ENCODE data around the gene KRT16. TPM values are rescaled to one million over a fixed set of nuclear protein-coding genes. Genes with fewer than 3 reads are reported as not detected.
"Not testable (repeated sequence)": the region's sequence is repeated elsewhere in the genome, so short reads cannot be mapped to it uniquely, and the experiment has no call there.

KRT16 gene
- total RNA-seq, 1 donor: not detected

GRCh38 chr17:41617136-41617535 is 4.6 kb upstream of the KRT16 start:
- no peak overlapping the region for H3K4me3 ChIP-seq (ENCODE audit: low read length)
- no peaks in the 10 kb centered on the region for H3K27me3 ChIP-seq (ENCODE audit: insufficient read depth, low read length)
- no peaks in the 10 kb centered on the region for H3K9me3 ChIP-seq (ENCODE audit: low read depth, low read length)
- H3K4me1 ChIP-seq (ENCODE audit: insufficient read depth, low read length): no peaks in the 10 kb centered on the region

GRCh38 chr17:41616486-41616885 is 3.9 kb upstream of the KRT16 start:
- H3K27me3 ChIP-seq (ENCODE audit: insufficient read depth, low read length); H3K4me1 ChIP-seq (ENCODE audit: insufficient read depth, low read length); H3K4me3 ChIP-seq (ENCODE audit: low read length); H3K9me3 ChIP-seq (ENCODE audit: low read depth, low read length): not testable (repeated sequence)

GRCh38 chr17:41615454-41615853 is 2.9 kb upstream of the KRT16 start:
- Histone ChIP-seq H3K4me3 (ENCODE audit: low read length) (no peak overlapping the region), H3K27me3 (ENCODE audit: insufficient read depth, low read length) (no peaks in the 10 kb centered on the region), H3K4me1 (ENCODE audit: insufficient read depth, low read length) (no peaks in the 10 kb centered on the region), H3K9me3 (ENCODE audit: low read depth, low read length) (no peaks in the 10 kb centered on the region)

GRCh38 chr17:41614767-41615166 is 2.2 kb upstream of the KRT16 start:
- not testable (repeated sequence) for H3K4me1 ChIP-seq (ENCODE audit: insufficient read depth, low read length); H3K27me3 ChIP-seq (ENCODE audit: insufficient read depth, low read length); H3K9me3 ChIP-seq (ENCODE audit: low read depth, low read length); H3K4me3 ChIP-seq (ENCODE audit: low read length)

- Histone ChIP-seq H3K4me1 (ENCODE audit: insufficient read depth, low read length) (no peaks in the 10 kb centered on the region), H3K27me3 (ENCODE audit: insufficient read depth, low read length) (no peaks in the 10 kb centered on the region), H3K9me3 (ENCODE audit: low read depth, low read length) (no peaks in the 10 kb centered on the region), H3K4me3 (ENCODE audit: low read length) (no peak overlapping the region)
Measured at GRCh38 chr17:41614098-41614497, 1.5 kb upstream of the KRT16 start.

GRCh38 chr17:41613277-41614082 is 913 bp upstream of the KRT16 start:
- Histone ChIP-seq H3K9me3 (ENCODE audit: low read depth, low read length) (no peaks in the 10 kb centered on the region), H3K27me3 (ENCODE audit: insufficient read depth, low read length) (no peaks in the 10 kb centered on the region), H3K4me1 (ENCODE audit: insufficient read depth, low read length) (no peaks in the 10 kb centered on the region), H3K4me3 (ENCODE audit: low read length) (no peak overlapping the region)

GRCh38 chr17:41610965-41611640 is 1.5 kb downstream of the KRT16 start:
- no peaks in the 10 kb centered on the region for H3K4me1 ChIP-seq (ENCODE audit: insufficient read depth, low read length)
- H3K4me3 ChIP-seq (ENCODE audit: low read length): no peak overlapping the region
- H3K27me3 ChIP-seq (ENCODE audit: insufficient read depth, low read length): no peaks in the 10 kb centered on the region
- peaks cover 8% of the 10 kb centered on the region for H3K9me3 ChIP-seq (ENCODE audit: low read depth, low read length)

GRCh38 chr17:41610061-41610517 is 2.5 kb downstream of the KRT16 start:
- not testable (repeated sequence) for H3K27me3 ChIP-seq (ENCODE audit: insufficient read depth, low read length); H3K9me3 ChIP-seq (ENCODE audit: low read depth, low read length); H3K4me3 ChIP-seq (ENCODE audit: low read length); H3K4me1 ChIP-seq (ENCODE audit: insufficient read depth, low read length)

GRCh38 chr17:41606930-41607329 is 5.6 kb downstream of the KRT16 start:
- not testable (repeated sequence) for H3K4me1 ChIP-seq (ENCODE audit: insufficient read depth, low read length); H3K9me3 ChIP-seq (ENCODE audit: low read depth, low read length); H3K4me3 ChIP-seq (ENCODE audit: low read length); H3K27me3 ChIP-seq (ENCODE audit: insufficient read depth, low read length)

- peaks cover 8% of the 10 kb centered on the region for H3K9me3 ChIP-seq (ENCODE audit: low read depth, low read length)
- H3K4me3 ChIP-seq (ENCODE audit: low read length): no peak overlapping the region
- H3K27me3 ChIP-seq (ENCODE audit: insufficient read depth, low read length): no peaks in the 10 kb centered on the region
- H3K4me1 ChIP-seq (ENCODE audit: insufficient read depth, low read length): no peaks in the 10 kb centered on the region
Measured at GRCh38 chr17:41602524-41602923, 10.0 kb downstream of the KRT16 start.

- Histone ChIP-seq H3K27me3 (ENCODE audit: insufficient read depth, low read length) (no peaks in the 10 kb centered on the region), H3K4me1 (ENCODE audit: insufficient read depth, low read length) (no peaks in the 10 kb centered on the region), H3K9me3 (ENCODE audit: low read depth, low read length) (no peaks in the 10 kb centered on the region), H3K4me3 (ENCODE audit: low read length) (no peak overlapping the region)
Measured at GRCh38 chr17:41600318-41600717, 12.2 kb downstream of the KRT16 start.

GRCh38 chr17:41599680-41600079 is 12.9 kb downstream of the KRT16 start:
- H3K4me3 ChIP-seq (ENCODE audit: low read length): no peak overlapping the region
- no peaks in the 10 kb centered on the region for H3K9me3 ChIP-seq (ENCODE audit: low read depth, low read length)
- no peaks in the 10 kb centered on the region for H3K4me1 ChIP-seq (ENCODE audit: insufficient read depth, low read length)
- H3K27me3 ChIP-seq (ENCODE audit: insufficient read depth, low read length): no peaks in the 10 kb centered on the region

GRCh38 chr17:41595585-41595984 is 17.0 kb downstream of the KRT16 start:
- no peaks in the 10 kb centered on the region for H3K27me3 ChIP-seq (ENCODE audit: insufficient read depth, low read length)
- H3K4me1 ChIP-seq (ENCODE audit: insufficient read depth, low read length): no peaks in the 10 kb centered on the region
- H3K9me3 ChIP-seq (ENCODE audit: low read depth, low read length): no peaks in the 10 kb centered on the region
- no peak overlapping the region for H3K4me3 ChIP-seq (ENCODE audit: low read length)

GRCh38 chr17:41594363-41594915 is 18.1 kb downstream of the KRT16 start:
- no peaks in the 10 kb centered on the region for H3K4me1 ChIP-seq (ENCODE audit: insufficient read depth, low read length)
- H3K4me3 ChIP-seq (ENCODE audit: low read length): no peak overlapping the region
- no peaks in the 10 kb centered on the region for H3K9me3 ChIP-seq (ENCODE audit: low read depth, low read length)
- H3K27me3 ChIP-seq (ENCODE audit: insufficient read depth, low read length): no peaks in the 10 kb centered on the region

GRCh38 chr17:41593306-41593981 is 19.1 kb downstream of the KRT16 start:
- no peaks in the 10 kb centered on the region for H3K4me1 ChIP-seq (ENCODE audit: insufficient read depth, low read length)
- no peak overlapping the region for H3K4me3 ChIP-seq (ENCODE audit: low read length)
- H3K27me3 ChIP-seq (ENCODE audit: insufficient read depth, low read length): no peaks in the 10 kb centered on the region
- H3K9me3 ChIP-seq (ENCODE audit: low read depth, low read length): no peaks in the 10 kb centered on the region
